Mesenchymal stem cell (in vitro differentiated cells and primary cell): ENCODE data around the gene TENM3.

Experiments
- DNase-seq: peaks from one replicate; pipeline ENCODE4 v3.0.0-alpha.2; 2013
- H2AFZ ChIP-seq: one replicate; pipeline ENCODE4 v1.6.1; 2013; ENCODE audit warnings: low read depth, mild to moderate bottlenecking, control low read depth, inconsistent platforms, low read length, moderate library complexity
- H2AK5ac ChIP-seq: 2 replicates; pipeline ENCODE4 v1.6.1; 2013; ENCODE audit warnings: low read length, moderate library complexity, mild to moderate bottlenecking, inconsistent platforms; ENCODE audit not compliant: severe bottlenecking
- H2BK120ac ChIP-seq: one replicate; pipeline ENCODE4 v1.6.1; 2013; ENCODE audit warnings: low read depth, mild to moderate bottlenecking, inconsistent platforms, low read length, moderate library complexity
- H2BK12ac ChIP-seq, 2 experiments: one replicate each; pipeline ENCODE4 v1.6.1; 2013; ENCODE audit warnings: inconsistent platforms in 2 of 2, low read length in 2 of 2, mild to moderate bottlenecking in 2 of 2, moderate library complexity in 2 of 2, control low read depth in 1 of 2
- H2BK15ac ChIP-seq: one replicate; pipeline ENCODE4 v1.6.1; 2013; ENCODE audit warnings: mild to moderate bottlenecking, low read depth, inconsistent platforms; ENCODE audit not compliant: poor library complexity, severe bottlenecking
- H2BK5ac ChIP-seq: 2 replicates; pipeline ENCODE4 v1.6.1; 2013; ENCODE audit warnings: low read depth, mild to moderate bottlenecking, low read length, control low read depth, inconsistent platforms; ENCODE audit not compliant: poor library complexity, severe bottlenecking
- H3K14ac ChIP-seq, 2 experiments: one replicate each; pipeline ENCODE4 v1.6.1; 2013; ENCODE audit warnings: inconsistent platforms in 2 of 2, low read length in 2 of 2, control low read depth in 1 of 2, mild to moderate bottlenecking in 1 of 2, moderate library complexity in 1 of 2
- H3K18ac ChIP-seq, 2 experiments: one replicate each; pipeline ENCODE4 v1.6.1; 2013; ENCODE audit warnings: inconsistent platforms in 2 of 2, low read length in 2 of 2, control low read depth in 1 of 2, low read depth in 1 of 2, mild to moderate bottlenecking in 1 of 2
- H3K23ac ChIP-seq, 2 experiments: one replicate each; pipeline ENCODE4 v1.6.1; 2013; ENCODE audit warnings: inconsistent platforms in 2 of 2, low read length in 2 of 2, mild to moderate bottlenecking in 2 of 2, moderate library complexity in 2 of 2, control low read depth in 1 of 2
- H3K27ac ChIP-seq: 2 replicates; pipeline ENCODE4 v1.5.1; 2013; ENCODE audit warnings: mild to moderate bottlenecking, moderate library complexity, low read length, control low read depth, inconsistent platforms; ENCODE audit not compliant: poor library complexity, severe bottlenecking
- H3K27me3 ChIP-seq, 2 experiments: 2 replicates each; pipeline versions ENCODE4 v1.6.1 to v1.7.0; 2013; ENCODE audit warnings: low read length in 2 of 2, mild to moderate bottlenecking in 2 of 2, moderate library complexity in 2 of 2, control low read depth in 1 of 2, inconsistent platforms in 1 of 2; ENCODE audit not compliant: control insufficient read depth in 1 of 2, insufficient read depth in 1 of 2
- H3K36me3 ChIP-seq, 2 experiments: 2 replicates each; pipeline versions ENCODE4 v1.6.1 to v1.7.0; 2013; ENCODE audit warnings: low read length in 2 of 2, control low read depth in 1 of 2, inconsistent platforms in 1 of 2, low read depth in 1 of 2, mild to moderate bottlenecking in 1 of 2; ENCODE audit not compliant: insufficient read depth in 2 of 2, control insufficient read depth in 1 of 2
- H3K4ac ChIP-seq, 2 experiments: one replicate each; pipeline ENCODE4 v1.6.1; 2013; ENCODE audit warnings: inconsistent platforms in 2 of 2, low read length in 2 of 2, mild to moderate bottlenecking in 2 of 2, moderate library complexity in 2 of 2, control low read depth in 1 of 2, low read depth in 1 of 2
- H3K4me1 ChIP-seq: 2 replicates; pipeline ENCODE4 v1.6.1; 2013; ENCODE audit warnings: low read depth, low read length, control low read depth; ENCODE audit not compliant: control insufficient read depth, insufficient read depth
- H3K4me2 ChIP-seq: 2 replicates; pipeline ENCODE4 v1.6.1; 2013; ENCODE audit warnings: low read length, mild to moderate bottlenecking, inconsistent platforms; ENCODE audit not compliant: poor library complexity, severe bottlenecking
- H3K4me3 ChIP-seq, 2 experiments: 2 replicates each; pipeline versions ENCODE4 v1.5.1 to v1.7.0; 2013; ENCODE audit warnings: low read length in 2 of 2, mild to moderate bottlenecking in 2 of 2, control low read depth in 1 of 2, low read depth in 1 of 2; ENCODE audit not compliant: insufficient read depth in 1 of 2
- H3K79me1 ChIP-seq: replicated peaks from 2 replicates; pipeline ENCODE4 v1.6.1; 2013; ENCODE audit warnings: mild to moderate bottlenecking, control low read depth, low read length, inconsistent platforms; ENCODE audit not compliant: poor library complexity, severe bottlenecking
- H3K9ac ChIP-seq: 2 replicates; pipeline ENCODE4 v1.7.0; 2013; ENCODE audit warnings: mild to moderate bottlenecking, low read length, moderate library complexity
- H3K9me3 ChIP-seq: 2 replicates; pipeline ENCODE4 v1.7.0; 2013; ENCODE audit warnings: mild to moderate bottlenecking, low read length; ENCODE audit not compliant: control insufficient read depth
- H4K8ac ChIP-seq: one replicate; pipeline ENCODE4 v1.6.1; 2013; ENCODE audit warnings: inconsistent platforms, mild to moderate bottlenecking, low read length, moderate library complexity
- H4K91ac ChIP-seq: one replicate; pipeline ENCODE4 v1.6.1; 2013; ENCODE audit warnings: mild to moderate bottlenecking, low read length, inconsistent platforms
- WGBS: methylation state at CpG from one replicate; pipeline ENCODE4 v1.1.7; 2013; ENCODE audit warnings: mixed read lengths; 5-methylcytosine and 5-hydroxymethylcytosine counted together

The TENM3 gene

DNA sequence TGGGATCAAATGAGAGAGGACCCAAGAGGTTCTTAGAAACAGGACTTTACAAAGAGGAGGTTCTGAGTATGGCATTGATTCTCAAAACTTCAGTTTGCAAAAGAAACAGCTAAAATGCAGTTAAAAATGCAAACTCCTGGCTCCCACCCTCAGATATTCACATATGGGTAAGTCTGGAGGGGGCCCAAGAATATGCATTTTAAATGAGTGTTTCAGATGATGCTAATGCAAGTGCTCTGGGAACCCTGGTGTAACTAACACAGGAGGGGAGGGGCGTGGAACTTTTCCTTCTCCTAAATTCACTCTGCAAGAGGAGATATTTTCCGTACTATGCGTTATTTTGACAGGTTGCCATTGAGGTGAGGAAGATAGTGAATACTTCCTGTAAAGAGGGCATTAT lies 168.2 kb downstream of the TENM3 start:
- Histone ChIP-seq H2AFZ (no peak overlapping the region), H4K8ac (no peak overlapping the region)

DNA sequence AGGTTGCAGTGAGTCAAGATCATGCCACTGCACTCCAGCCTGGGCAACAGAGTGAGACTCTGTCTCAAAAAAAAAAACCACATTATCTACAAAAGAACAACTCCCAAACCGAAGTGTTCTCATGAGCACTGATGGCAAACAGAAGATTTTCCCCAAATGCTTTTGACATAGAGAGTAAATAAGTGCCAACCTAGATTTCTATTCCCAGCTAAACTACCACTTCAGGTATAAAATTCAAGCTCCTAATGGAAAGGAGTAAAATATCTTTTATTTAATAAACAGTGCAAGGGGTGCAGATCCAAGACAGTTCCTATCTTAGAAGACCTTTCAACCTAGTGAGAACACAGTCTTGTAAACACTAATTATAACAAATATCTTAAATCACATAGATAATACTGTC lies 170.3 kb downstream of the TENM3 start:
- peaks cover 3% of the 10 kb centered on the region for H3K79me1 ChIP-seq
- no peak overlapping the region for H2BK15ac ChIP-seq
- no peak overlapping the region for H2AFZ ChIP-seq
- no peak overlapping the region for H3K9ac ChIP-seq
- H3K36me3 ChIP-seq, result peaks cover 0 to 1% of the 10 kb centered on the region in 2 experiments
- H2BK5ac ChIP-seq, result no peak overlapping the region
- no peaks in the 10 kb centered on the region for H3K4me1 ChIP-seq
- no peak overlapping the region for H3K23ac ChIP-seq
- no peak overlapping the region for H3K4me2 ChIP-seq
- H3K18ac ChIP-seq, result no peak overlapping the region
- no peak overlapping the region for H3K27ac ChIP-seq
- no peak for DNase-seq
- no peak overlapping the region for H2BK12ac ChIP-seq
- H3K27me3 ChIP-seq, result no peaks in the 10 kb centered on the region
- H2BK120ac ChIP-seq, result no peak overlapping the region
- WGBS, result 67% methylated on average over 1 of the region's 1 CpG
- no peak overlapping the region for H2AK5ac ChIP-seq
- H3K14ac ChIP-seq, result no peak overlapping the region
- no peak overlapping the region for H4K8ac ChIP-seq
- H4K91ac ChIP-seq, result no peak overlapping the region
- peaks cover 9% of the 10 kb centered on the region for H3K9me3 ChIP-seq
- H3K4ac ChIP-seq, result no peak overlapping the region
- H3K4me3 ChIP-seq, result no peak overlapping the region

More for the DNA sequence above, 168.2 kb downstream of the TENM3 start:
- H3K4me1 ChIP-seq, result no peaks in the 10 kb centered on the region
- peaks cover 4% of the 10 kb centered on the region for H3K79me1 ChIP-seq
- H3K4me2 ChIP-seq, result no peak overlapping the region
- no peaks in the 10 kb centered on the region for H3K36me3 ChIP-seq
- H3K23ac ChIP-seq, result no peak overlapping the region
- H3K18ac ChIP-seq, result no peak overlapping the region
- no peak overlapping the region for H2BK15ac ChIP-seq
- H3K14ac ChIP-seq, result no peak overlapping the region
- no peak overlapping the region for H3K9ac ChIP-seq
- no peak overlapping the region for H2AK5ac ChIP-seq
- peaks cover 9% of the 10 kb centered on the region for H3K9me3 ChIP-seq
- no CpG with 5 or more reads among the region's 3 CpGs for WGBS
- H2BK12ac ChIP-seq, result no peak overlapping the region
- no peak overlapping the region for H2BK5ac ChIP-seq
- H3K27me3 ChIP-seq, result no peaks in the 10 kb centered on the region
- no peak overlapping the region for H3K4me3 ChIP-seq
- DNase-seq, result no peak
- no peak overlapping the region for H3K4ac ChIP-seq
- no peak overlapping the region for H4K91ac ChIP-seq
- no peak overlapping the region for H2BK120ac ChIP-seq
- H3K27ac ChIP-seq, result no peak overlapping the region

DNA sequence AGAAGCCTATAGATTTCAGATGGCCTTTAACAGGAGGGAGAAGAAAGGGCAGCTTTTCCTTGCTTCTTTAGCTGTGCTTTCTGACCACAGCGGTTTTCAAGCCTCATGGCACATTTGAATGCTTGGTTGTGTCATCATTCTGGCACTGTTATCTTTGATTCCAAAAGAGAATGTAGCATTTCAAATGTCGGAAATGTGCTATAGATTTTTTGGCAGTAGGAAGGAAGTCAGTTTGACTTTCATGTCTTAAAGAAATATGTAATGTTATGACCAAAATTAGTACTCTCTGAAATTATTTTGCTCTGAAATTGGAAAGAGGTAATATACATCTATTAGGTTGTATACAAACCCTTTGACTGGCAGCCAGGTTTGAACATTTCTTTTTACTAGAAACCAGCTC lies 171.9 kb downstream of the TENM3 start:
- no peak overlapping the region for H2BK120ac ChIP-seq
- H2AK5ac ChIP-seq, result no peak overlapping the region
- 66% methylated on average over 2 of the region's 2 CpGs for WGBS
- H3K27me3 ChIP-seq, result no peaks in the 10 kb centered on the region
- no peak overlapping the region for H3K23ac ChIP-seq
- DNase-seq, result no peak
- no peak overlapping the region for H2BK12ac ChIP-seq
- no peak overlapping the region for H4K8ac ChIP-seq
- no peak overlapping the region for H2BK5ac ChIP-seq
- no peak overlapping the region for H3K4me2 ChIP-seq
- H3K9ac ChIP-seq, result no peak overlapping the region
- H4K91ac ChIP-seq, result no peak overlapping the region
- no peak overlapping the region for H2BK15ac ChIP-seq
- H3K79me1 ChIP-seq, result no peaks in the 10 kb centered on the region
- peaks cover 9% of the 10 kb centered on the region for H3K9me3 ChIP-seq
- H3K14ac ChIP-seq, result no peak overlapping the region
- H3K36me3 ChIP-seq, result peaks cover 0 to 4% of the 10 kb centered on the region in 2 experiments
- no peaks in the 10 kb centered on the region for H3K4me1 ChIP-seq
- H3K4me3 ChIP-seq, result no peak overlapping the region
- H3K4ac ChIP-seq, result no peak overlapping the region
- no peak overlapping the region for H2AFZ ChIP-seq
- no peak overlapping the region for H3K27ac ChIP-seq
- H3K18ac ChIP-seq, result no peak overlapping the region

DNA sequence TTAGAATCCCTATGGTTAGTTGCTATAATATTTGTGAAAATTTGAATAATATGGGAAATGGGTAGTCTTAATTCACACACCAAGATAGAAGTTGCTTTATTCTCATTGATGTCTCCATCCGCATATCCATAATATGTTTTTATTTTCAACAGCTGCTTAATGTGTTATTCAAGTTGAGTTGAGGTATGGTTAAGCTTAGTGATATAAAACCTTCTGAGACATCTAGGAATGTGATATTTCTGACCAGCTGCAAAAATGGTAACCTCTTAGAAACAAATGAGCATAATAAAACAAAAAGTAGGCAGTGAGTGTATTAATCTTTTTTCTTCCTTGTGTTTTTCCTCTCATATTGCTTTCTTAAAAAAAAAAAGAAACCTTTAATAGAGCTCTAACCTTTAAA lies 172.9 kb downstream of the TENM3 start:
- H3K79me1 ChIP-seq, result no peaks in the 10 kb centered on the region
- no peak overlapping the region for H3K9ac ChIP-seq
- no peak overlapping the region for H2BK5ac ChIP-seq
- no peak overlapping the region for H3K18ac ChIP-seq
- no peak overlapping the region for H3K27ac ChIP-seq
- H3K36me3 ChIP-seq, result peaks cover 0 to 4% of the 10 kb centered on the region in 2 experiments
- DNase-seq, result no peak
- H2AFZ ChIP-seq, result no peak overlapping the region
- H3K23ac ChIP-seq, result no peak overlapping the region
- H2BK120ac ChIP-seq, result no peak overlapping the region
- H2BK12ac ChIP-seq, result no peak overlapping the region
- H4K8ac ChIP-seq, result no peak overlapping the region
- H3K14ac ChIP-seq, result no peak overlapping the region
- no CpG with 5 or more reads among the region's 1 CpG for WGBS
- H3K4ac ChIP-seq, result no peak overlapping the region
- H3K27me3 ChIP-seq, result no peaks in the 10 kb centered on the region
- no peak overlapping the region for H3K4me3 ChIP-seq
- no peak overlapping the region for H4K91ac ChIP-seq
- H2AK5ac ChIP-seq, result no peak overlapping the region
- no peaks in the 10 kb centered on the region for H3K4me1 ChIP-seq
- H3K4me2 ChIP-seq, result no peak overlapping the region
- no peak overlapping the region for H2BK15ac ChIP-seq
- peaks cover 9% of the 10 kb centered on the region for H3K9me3 ChIP-seq
